GM12875 (cell line): ENCODE data around the gene SNX11.

Experiments used
- H3K4me3 ChIP-seq: one replicate; pipeline ENCODE4 v1.5.1; 2011; ENCODE audit warnings: low read depth, low read length, control low read depth
- CTCF ChIP-seq: IDR thresholded peaks from 2 replicates; pipeline ENCODE4 v1.5.1; 2011; ENCODE audit warnings: low read depth, mild to moderate bottlenecking, control low read depth, inconsistent platforms, low read length, moderate library complexity, borderline replicate concordance; ENCODE audit not compliant: insufficient read depth

Gene SNX11

GRCh38 chr17:48162306-48162934, 54.9 kb downstream of the SNX11 start:
- no peak for TF ChIP-seq CTCF
- H3K4me3 ChIP-seq: no peak overlapping the region

- no peak for TF ChIP-seq CTCF
- no peak overlapping the region for H3K4me3 ChIP-seq
Observed at GRCh38 chr17:48162946-48163506, 55.5 kb downstream of the SNX11 start.

GRCh38 chr17:48163809-48164208, 56.2 kb downstream of the SNX11 start:
- TF ChIP-seq CTCF: no peak
- no peak overlapping the region for H3K4me3 ChIP-seq

- H3K4me3 ChIP-seq: no peak overlapping the region
- TF ChIP-seq CTCF: no peak
Observed at GRCh38 chr17:48169926-48170325, 62.4 kb downstream of the SNX11 start.
